Activated T-cell treated with anti-CD3 and anti-CD28 coated beads, Interleukin-2, amount 50 U/mL, for 4 hours (primary cell): ENCODE data around the gene NUDT16. TPM values are rescaled to one million over a fixed set of nuclear protein-coding genes. Genes with fewer than 3 reads are reported as not detected.
"Not testable (repeated sequence)": the region's sequence is repeated elsewhere in the genome, so short reads cannot be mapped to it uniquely, and the experiment has no call there.

ENCODE experiments used
- ATAC-seq, 2 donors: fragments of 200-7000 bp; cut with Tn5 transposase; one replicate each; pipeline ENCODE4 v1.10.0; 2021
- DNase-seq: peaks from one replicate; pipeline ENCODE4 v3.0.0-alpha.2; 2020
- H3K27me3 Mint-ChIP-seq: one replicate; pipeline ENCODE4 v1.8.0; 2021; ENCODE audit warnings: low read depth, mixed read lengths
- H3K36me3 Mint-ChIP-seq: one replicate; pipeline ENCODE4 v1.8.0; 2022; ENCODE audit warnings: mixed read lengths; ENCODE audit not compliant: insufficient read depth
- H3K4me1 Mint-ChIP-seq: one replicate; pipeline ENCODE4 v1.8.0; 2021; ENCODE audit warnings: low read depth, mixed read lengths
- H3K4me3 Mint-ChIP-seq: one replicate; pipeline ENCODE4 v1.8.0; 2021; ENCODE audit warnings: mild to moderate bottlenecking, moderate library complexity, mixed read lengths
- H3K9me3 Mint-ChIP-seq: one replicate; pipeline ENCODE4 v1.8.0; 2021; ENCODE audit warnings: mixed read lengths
- total RNA-seq, 3 donors: library from RNA; stranded (reverse); gene quantifications; one replicate each; pipeline ENCODE4 v1.2.1, GENCODE V29; 2021

NUDT16 gene
- 1 to 10 TPM; 2.7 to 3.6 (median 3.5) TPM for total RNA-seq

DNA sequence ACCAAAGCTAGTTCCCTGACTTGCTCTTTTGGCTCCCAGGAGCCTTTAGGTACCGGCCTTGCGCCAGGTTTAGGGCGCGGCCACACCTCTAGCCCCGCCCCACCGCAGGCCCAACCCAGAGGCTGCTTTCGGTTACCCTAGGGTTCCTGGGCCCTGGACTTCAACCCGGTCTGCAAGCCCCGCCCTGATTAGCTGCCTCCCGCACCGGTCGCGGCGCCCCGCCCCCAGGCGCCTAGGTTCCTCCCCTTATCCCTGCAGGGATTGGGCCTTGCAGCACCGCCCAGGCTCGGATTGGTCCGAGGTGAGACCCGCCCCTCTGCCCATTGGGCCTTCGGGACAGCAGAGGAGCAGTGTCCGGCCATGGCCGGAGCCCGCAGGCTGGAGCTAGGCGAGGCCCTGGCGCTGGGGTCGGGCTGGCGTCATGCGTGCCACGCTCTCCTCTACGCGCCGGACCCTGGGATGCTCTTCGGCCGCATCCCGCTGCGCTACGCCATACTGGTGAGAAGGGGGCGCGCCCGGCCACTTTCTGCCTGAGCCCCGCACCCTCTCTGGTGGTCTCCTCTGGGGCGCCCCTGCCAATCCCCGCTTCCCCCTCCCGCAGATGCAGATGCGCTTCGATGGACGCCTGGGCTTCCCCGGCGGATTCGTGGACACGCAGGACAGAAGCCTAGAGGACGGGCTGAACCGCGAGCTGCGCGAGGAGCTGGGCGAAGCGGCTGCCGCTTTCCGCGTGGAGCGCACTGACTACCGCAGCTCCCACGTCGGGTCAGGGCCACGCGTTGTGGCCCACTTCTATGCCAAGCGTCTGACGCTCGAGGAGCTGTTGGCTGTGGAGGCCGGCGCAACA, at the start of gene NUDT16:
NUDT16 (plus strand) TSS at position 330 of the 847 bp plus-strand sequence; CDS start at position 361, 31 bp downstream.
- Mint-ChIP-seq H3K4me1 (peaks cover 27% of the 10 kb centered on the region), H3K4me3 (peak within 1 kb of the TSS; percentile 93), H3K36me3 (peaks cover 12% of the 10 kb centered on the region), H3K27me3 (no peaks in the 10 kb centered on the region), H3K9me3 (no peaks in the 10 kb centered on the region)
- ATAC-seq (peak; percentile 98 to 99), DNase-seq (peak; percentile 95)

DNA sequence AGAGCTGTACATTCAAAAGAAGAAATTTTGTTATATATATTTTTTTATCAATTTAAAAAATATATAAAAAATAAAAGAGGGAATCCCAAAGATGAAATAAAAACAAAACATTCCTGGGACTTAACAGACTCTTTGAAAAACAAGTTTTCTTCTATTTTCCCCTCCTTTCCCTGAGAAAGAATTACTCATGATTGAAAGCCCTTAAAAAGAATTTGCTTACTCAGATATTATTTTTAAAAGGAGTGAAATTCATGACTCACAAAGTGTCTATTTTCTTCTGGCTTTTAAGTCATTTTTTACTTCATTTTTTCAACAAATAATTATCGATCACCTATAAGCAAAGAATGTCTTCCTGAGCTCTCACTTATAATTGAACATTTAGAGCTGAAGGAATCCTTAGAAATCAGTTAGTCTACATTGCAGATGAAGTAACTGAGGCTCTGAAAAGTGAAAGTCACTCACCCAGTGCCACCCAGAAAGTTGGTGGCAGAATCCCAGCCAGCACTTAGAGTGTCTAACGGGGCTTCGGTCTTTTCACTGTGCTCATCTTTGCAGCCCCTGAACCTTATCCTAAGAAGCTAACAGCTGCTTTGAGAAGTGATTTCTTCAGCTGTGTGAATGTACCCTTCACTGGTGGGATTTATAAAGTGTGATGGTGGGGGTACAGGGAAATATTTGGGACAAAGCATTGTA, 42.5 kb upstream of the NUDT16 start:
- ATAC-seq: no peak
- DNase-seq: no peak
- Mint-ChIP-seq H3K9me3 (peaks cover 9% of the 10 kb centered on the region), H3K36me3 (no peaks in the 10 kb centered on the region), H3K27me3 (no peaks in the 10 kb centered on the region), H3K4me3 (no peak overlapping the region), H3K4me1 (no peaks in the 10 kb centered on the region)

DNA sequence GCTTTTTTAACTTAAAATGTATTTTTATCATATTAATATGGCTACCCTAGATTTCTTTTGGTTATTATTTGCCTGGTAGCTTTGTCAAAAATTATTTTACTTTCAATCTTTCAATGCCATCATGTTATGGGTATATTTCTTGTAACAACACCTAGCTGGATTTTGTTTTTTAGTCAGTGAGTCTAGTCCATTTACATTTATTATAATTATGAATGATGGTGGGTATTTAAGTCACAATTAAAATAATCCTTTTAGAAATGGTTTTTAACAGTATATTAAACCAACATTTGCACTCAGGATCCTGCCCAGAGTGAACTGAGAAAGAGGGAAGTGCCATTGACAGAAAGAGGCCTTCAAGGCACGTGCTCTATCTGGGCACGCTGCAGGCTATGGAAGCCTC, 39.8 kb upstream of the NUDT16 start:
- DNase-seq: no peak
- no peaks in the 10 kb centered on the region for H3K4me1 Mint-ChIP-seq
- no peak overlapping the region for H3K4me3 Mint-ChIP-seq
- H3K27me3 Mint-ChIP-seq: no peaks in the 10 kb centered on the region
- peaks cover 14% of the 10 kb centered on the region for H3K9me3 Mint-ChIP-seq
- no peak for ATAC-seq
- H3K36me3 Mint-ChIP-seq: no peaks in the 10 kb centered on the region

DNA sequence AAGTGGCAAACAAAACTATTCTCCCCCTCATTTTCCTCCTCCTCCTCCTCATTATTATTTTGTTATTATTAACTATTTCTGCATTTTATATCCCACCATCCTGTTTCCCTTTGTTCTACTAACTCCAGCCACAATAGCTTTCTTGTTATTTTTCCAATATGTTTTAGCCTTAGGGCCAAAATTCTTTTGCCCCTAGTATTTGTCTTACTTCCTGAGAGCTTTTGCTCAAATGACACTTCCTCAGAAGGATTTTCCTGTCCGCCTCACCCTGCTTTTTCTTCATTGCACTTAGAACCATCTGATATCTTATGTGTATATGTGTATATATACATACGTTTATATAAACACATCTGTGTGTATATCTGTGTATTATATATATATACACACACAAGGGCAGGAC, 32.7 kb upstream of the NUDT16 start:
- H3K27me3 Mint-ChIP-seq: no peaks in the 10 kb centered on the region

DNA sequence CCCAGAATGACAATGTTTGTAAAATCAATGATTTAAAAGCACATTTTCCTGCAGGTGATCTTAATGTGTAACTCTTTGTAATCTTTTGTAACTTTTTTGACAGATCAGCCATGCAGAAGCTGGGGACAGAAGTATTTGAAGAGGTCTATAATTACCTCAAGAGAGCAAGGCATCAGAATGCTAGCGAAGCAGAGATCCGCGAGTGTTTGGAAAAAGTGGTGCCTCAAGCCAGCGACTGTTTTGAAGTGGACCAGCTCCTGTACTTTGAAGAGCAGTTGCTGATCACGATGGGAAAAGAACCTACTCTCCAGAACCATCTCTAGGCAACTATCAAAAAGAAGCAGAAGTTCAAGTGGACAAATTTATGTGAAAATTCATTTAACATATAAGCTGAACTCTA, 32.1 kb upstream of the NUDT16 start:
- ATAC-seq (no peak), DNase-seq (no peak)
- no peaks in the 10 kb centered on the region for H3K36me3 Mint-ChIP-seq
- no peak overlapping the region for H3K4me3 Mint-ChIP-seq
- peaks cover 1% of the 10 kb centered on the region for H3K9me3 Mint-ChIP-seq
- no peaks in the 10 kb centered on the region for H3K27me3 Mint-ChIP-seq
- H3K4me1 Mint-ChIP-seq: no peaks in the 10 kb centered on the region

More for the DNA sequence above, 32.7 kb upstream of the NUDT16 start:
- Mint-ChIP-seq H3K36me3 (no peaks in the 10 kb centered on the region), H3K4me1 (no peaks in the 10 kb centered on the region), H3K9me3 (peaks cover 7% of the 10 kb centered on the region), H3K4me3 (no peak overlapping the region)
- ATAC-seq (no peak), DNase-seq (no peak)

DNA sequence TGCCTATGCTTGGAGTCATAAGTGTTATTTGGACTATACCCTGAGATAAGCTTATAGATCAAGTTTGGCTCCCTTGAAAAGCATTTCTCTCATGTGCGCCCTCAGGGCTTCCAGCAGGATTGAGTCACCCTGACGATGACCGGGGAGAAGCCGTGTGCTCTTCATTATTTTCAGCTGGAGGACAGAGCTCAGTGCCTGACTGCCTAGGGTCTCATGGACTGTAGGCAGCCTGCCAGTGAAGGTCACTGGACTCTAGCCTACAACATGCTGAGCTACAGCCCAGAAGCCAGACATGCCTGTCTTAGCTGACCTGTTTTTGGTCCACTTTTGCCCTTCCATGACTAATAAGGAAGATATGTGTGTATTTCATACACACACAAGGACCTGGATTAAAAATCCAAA, 31.6 kb upstream of the NUDT16 start:
- Mint-ChIP-seq H3K4me1 (no peaks in the 10 kb centered on the region), H3K36me3 (no peaks in the 10 kb centered on the region), H3K27me3 (no peaks in the 10 kb centered on the region), H3K9me3 (no peaks in the 10 kb centered on the region), H3K4me3 (no peak overlapping the region)
- DNase-seq (no peak), ATAC-seq (no peak)

DNA sequence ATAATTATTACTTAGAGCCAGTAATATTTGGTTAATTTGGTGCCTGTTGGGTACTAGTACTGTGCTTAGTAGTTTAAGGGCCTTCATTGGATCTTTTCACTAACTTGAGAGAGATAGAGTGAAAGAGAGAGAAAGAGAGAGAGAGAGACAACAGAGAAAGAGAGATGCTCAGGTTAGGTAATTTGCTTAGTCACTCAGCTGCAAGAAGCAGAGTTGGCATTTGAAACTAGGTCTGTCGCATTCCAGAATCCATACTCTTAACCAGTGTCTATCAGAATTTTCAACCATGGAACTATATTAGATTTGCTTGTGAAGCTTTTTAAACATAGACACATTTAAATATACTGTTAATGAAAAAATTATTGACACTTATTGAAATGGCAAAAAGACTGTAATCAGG, 31.1 kb upstream of the NUDT16 start:
- ATAC-seq (no peak), DNase-seq (no peak)
- H3K36me3 Mint-ChIP-seq: no peaks in the 10 kb centered on the region
- H3K9me3 Mint-ChIP-seq: no peaks in the 10 kb centered on the region
- H3K27me3 Mint-ChIP-seq: no peaks in the 10 kb centered on the region
- H3K4me1 Mint-ChIP-seq: no peaks in the 10 kb centered on the region
- H3K4me3 Mint-ChIP-seq: no peak overlapping the region

DNA sequence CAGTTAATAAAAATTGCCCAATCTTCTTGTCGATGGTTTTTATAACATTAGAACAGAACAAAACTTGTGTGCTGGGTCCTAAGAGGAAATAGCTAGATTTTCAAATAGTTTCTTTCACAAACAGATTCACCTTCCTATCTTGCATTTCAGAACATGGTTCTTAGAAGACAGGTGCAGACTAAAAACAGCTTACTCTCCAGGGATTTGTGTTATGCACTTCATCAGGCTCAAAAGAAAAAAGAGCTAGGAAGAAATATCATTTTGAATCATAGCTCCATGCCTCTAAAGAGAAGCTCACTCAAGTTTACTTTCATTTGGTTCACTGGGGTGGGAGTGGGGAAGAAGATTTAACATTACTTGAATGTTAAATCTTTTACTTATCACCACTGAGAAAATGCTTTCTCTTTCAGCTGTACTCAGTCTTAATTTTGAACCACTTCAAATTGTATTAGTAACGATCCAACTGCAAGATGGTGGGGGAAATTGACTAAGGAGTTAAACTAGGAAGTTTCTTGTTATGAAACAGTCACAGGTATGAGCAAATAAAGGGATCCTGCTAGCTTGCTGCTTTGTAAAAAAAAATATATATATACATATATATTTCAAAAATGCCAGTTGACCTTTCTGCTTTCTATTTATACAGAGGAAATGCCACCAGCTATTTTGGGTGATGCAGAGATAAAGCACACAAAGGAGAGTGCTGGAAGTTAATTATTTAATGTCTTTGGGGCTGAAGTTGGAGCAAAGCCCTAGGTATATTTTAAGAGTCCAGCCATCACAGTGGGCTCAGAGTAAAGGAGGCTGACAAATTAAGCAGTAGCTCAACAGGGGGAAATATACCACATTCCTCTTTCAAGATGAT, 28.3 kb upstream of the NUDT16 start:
- ATAC-seq (no peak), DNase-seq (no peak)
- Mint-ChIP-seq H3K27me3 (peaks cover 5% of the 10 kb centered on the region), H3K9me3 (no peaks in the 10 kb centered on the region), H3K4me1 (no peaks in the 10 kb centered on the region), H3K4me3 (no peak overlapping the region), H3K36me3 (no peaks in the 10 kb centered on the region)

DNA sequence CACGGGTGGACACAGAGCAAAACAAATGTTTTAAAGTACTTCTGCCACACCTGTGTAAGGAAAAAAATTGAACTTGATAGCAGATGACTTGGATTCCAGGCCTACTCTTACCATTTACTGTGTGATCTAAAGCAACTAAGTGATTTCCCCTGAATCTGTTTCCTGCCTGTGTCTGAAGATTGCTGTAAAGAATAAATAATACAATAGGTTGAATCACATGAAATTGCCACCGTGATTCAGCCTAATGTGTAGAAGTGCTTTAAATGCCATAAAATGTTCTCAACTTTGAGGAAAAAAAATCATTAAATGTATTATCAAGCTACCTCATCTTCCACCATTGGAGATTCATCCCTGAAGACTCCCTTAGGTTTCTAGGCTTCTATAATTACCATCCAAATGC, 27.6 kb upstream of the NUDT16 start:
- H3K36me3 Mint-ChIP-seq: no peaks in the 10 kb centered on the region
- DNase-seq (no peak), ATAC-seq (no peak)
- no peaks in the 10 kb centered on the region for H3K9me3 Mint-ChIP-seq
- no peak overlapping the region for H3K4me3 Mint-ChIP-seq
- H3K4me1 Mint-ChIP-seq: no peaks in the 10 kb centered on the region
- peaks cover 5% of the 10 kb centered on the region for H3K27me3 Mint-ChIP-seq

DNA sequence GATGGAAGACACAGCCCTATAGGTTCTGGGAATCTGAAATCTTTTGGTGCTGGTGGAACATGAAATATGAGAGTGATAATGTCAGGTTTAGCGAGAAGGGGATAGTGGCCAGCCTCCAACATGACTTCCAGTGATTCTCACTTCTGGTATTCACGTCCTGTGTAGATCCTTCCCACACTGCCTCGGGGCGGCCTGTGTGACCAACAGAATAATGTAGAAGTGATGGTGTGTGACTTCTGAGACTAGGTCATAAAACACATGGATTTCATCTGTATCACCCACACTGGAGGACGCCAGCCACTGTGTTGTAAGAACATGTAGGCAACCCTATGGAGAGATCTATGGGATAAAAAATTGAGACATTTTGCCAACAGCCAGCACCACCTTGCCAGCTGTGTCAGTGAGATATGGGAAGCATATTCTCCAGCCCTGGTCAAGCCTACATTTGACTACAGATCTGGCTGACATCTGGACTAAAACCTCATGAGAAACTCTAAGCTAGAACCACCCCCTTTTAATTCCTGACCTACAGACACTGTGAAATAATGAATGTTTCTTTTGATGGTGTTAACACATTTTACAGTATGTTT, 25.5 kb upstream of the NUDT16 start:
- DNase-seq: no peak
- no peaks in the 10 kb centered on the region for H3K36me3 Mint-ChIP-seq
- ATAC-seq: no peak
- no peaks in the 10 kb centered on the region for H3K4me1 Mint-ChIP-seq
- H3K9me3 Mint-ChIP-seq: no peaks in the 10 kb centered on the region
- no peak overlapping the region for H3K4me3 Mint-ChIP-seq
- H3K27me3 Mint-ChIP-seq: peaks cover 15% of the 10 kb centered on the region

DNA sequence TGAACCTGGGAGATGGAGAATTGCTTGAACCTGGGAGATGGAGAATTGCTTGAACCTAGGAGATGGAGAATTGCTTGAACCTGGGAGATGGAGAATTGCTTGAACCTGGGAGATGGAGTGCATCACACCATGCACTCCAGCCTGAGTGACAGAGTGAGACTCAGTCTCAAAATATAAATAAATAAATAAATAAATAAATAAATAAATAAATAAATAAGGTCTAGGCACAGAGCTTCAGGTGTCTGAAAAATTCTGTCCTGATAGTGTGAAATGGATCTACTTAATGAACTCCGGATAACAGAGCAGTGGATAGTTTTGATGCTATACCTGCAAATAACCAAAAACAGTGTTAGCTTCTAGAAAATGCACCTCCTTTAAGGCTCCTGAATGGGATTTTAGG, 24.3 kb upstream of the NUDT16 start:
- peaks cover 2% of the 10 kb centered on the region for H3K4me1 Mint-ChIP-seq
- no peaks in the 10 kb centered on the region for H3K36me3 Mint-ChIP-seq
- peaks cover 25% of the 10 kb centered on the region for H3K27me3 Mint-ChIP-seq
- ATAC-seq (no peak), DNase-seq (no peak)
- H3K9me3 Mint-ChIP-seq: no peaks in the 10 kb centered on the region
- H3K4me3 Mint-ChIP-seq: no peak overlapping the region

DNA sequence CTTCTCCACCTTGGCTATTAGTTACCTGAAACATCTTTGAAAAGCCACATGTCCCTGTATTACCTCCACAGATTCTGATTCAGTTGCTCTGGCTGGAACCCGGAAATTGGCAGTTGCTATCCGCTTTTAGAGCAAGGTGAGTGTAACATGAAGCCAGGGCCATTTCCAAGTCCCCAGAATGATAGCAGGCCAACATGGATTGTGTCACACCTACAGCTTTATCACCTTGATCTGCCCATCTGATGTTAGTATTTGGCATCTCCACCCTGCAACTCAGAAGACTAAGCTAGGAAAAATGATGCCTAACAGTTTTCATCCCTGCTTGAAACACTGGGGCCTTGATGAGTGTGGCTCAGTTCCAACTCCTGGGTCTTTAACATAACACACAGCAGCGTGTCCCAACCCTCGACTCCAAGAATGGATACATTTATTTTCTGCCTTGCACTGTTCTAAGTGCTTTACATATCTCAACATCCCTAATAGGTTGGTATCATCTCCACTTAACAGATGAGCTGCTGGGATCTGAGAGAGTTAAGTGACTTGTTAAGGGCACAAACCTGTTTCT, 21.3 kb upstream of the NUDT16 start:
- Mint-ChIP-seq H3K27me3 (peaks cover 51% of the 10 kb centered on the region), H3K9me3 (peaks cover 3% of the 10 kb centered on the region), H3K4me3 (no peak overlapping the region), H3K36me3 (no peaks in the 10 kb centered on the region), H3K4me1 (peaks cover 4% of the 10 kb centered on the region)
- no peak for DNase-seq
- no peak for ATAC-seq

DNA sequence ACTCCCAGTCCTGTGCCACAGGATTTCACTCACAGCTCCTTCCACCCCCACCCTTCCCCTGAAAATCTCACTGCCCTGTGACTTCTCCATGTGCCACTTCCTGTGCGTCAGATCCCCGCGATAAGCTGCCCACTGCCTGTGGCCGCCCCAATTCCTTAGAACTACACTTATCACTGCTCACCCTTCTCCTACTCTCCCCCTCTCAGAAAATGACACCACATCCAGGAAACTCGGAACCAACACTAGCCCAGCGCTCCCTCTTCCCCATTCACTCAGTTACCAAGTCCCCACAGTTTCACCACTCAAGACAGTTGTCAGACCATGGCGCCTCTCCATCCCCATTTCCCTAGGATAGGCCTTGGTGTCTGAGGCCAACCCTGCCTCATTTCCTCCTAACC, 20.5 kb upstream of the NUDT16 start:
- ATAC-seq: peak in 1 of 2 donors; percentile 27
- DNase-seq, H3K36me3 Mint-ChIP-seq, H3K4me3 Mint-ChIP-seq, H3K4me1 Mint-ChIP-seq, H3K9me3 Mint-ChIP-seq: not testable (repeated sequence)
- H3K27me3 Mint-ChIP-seq: peaks cover 53% of the 10 kb centered on the region
